Left renal pelvis (tissue), 4 donors: ENCODE measurements around the gene GAMT. TPM values are rescaled to one million over a fixed set of nuclear protein-coding genes. Genes with fewer than 3 reads are reported as not detected.

Source experiments
- DNase-seq, 4 donors: peaks; one replicate each; pipeline ENCODE4 v3.0.0-alpha.2; 2013; ENCODE audit warnings: low read depth in 4 of 4, low spot score in 3 of 4
- polyA plus RNA-seq, 4 donors: library from polyadenylated mRNA; unstranded; fragments of 120-200 nt; gene quantifications; one replicate each; pipeline ENCODE4 v1.2.1, GENCODE V29; 2013; ENCODE audit not compliant: insufficient read length in 4 of 4

Gene GAMT
- polyA plus RNA-seq, 4 donors: 24.2 to 37.3 (median 30.3) TPM

DNA sequence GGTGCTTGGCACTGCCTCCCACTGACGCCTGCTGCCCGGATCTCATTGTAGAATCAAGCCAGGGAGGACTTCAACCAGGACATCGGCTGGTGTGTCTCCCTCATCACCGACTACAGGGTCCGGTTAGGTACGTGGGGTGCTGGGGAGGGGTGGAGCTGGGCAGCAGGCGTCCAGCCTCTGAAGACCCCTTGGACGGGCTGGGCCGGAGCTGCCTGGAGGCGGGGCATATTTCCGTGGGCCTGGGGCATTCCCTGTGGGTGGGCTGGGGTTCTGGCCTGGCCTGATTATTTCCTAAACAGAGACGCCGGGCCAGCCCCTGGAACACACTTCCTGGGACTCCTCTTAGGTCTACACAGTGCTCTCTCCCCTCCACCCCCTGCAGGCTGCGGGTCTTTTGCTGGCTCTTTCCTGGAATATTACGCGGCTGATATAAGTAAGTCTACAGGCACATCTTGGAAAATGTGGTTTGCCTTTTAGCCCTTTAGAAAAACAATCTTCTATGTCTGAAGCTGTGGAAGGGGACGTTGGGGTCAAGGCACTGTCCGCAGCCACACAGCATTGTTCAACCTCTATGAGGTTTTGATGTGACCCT is 32.0 kb downstream of the GAMT start:
- DNase-seq: no peak

DNA sequence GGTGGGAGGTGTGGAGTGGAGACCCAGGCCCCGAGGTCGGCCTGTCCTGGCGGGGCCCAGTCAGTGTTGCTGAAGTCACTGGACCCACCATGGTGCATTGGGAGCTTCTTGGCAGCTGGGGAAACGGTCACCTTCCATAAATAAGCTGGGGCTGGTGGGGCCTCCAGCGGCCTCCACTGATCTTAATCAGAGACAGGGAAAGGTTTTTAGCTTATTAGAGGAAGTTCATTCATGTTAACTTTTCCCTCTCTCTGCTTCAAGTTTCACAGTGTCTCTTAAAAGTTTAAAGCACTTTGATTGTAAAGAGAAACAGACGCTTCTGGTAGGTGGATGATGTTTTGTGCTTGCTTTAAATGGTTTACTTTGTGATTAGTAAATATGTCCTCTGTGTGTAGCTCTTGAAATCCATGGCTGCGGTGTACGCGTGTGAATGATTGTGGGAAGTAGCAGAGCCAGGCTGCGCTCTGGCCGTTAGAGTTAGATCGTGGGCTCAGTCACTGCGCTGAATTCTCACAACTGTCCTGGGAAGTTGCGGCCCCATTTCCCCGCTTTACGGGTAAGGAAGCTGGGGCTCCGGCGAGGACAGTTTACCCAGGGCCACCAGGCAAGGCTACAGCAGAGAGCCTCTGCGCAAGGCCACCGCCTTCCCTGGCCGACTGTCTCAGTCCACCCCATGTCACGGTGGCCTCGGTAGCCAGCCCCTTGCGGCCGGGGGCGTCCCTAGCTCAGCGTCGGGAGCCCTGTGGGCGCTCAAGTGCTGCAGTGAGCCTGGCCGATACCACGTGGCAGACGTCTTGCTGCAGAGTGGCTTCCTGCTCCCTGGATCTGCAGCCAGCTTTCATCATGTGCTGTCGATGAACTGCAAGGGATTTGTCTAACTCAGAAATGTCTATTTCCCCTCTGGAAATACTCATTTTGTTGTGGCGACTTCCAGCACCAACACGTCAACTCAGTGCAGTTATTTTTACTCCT is 34.2 kb downstream of the GAMT start:
- DNase-seq: no peak

DNA sequence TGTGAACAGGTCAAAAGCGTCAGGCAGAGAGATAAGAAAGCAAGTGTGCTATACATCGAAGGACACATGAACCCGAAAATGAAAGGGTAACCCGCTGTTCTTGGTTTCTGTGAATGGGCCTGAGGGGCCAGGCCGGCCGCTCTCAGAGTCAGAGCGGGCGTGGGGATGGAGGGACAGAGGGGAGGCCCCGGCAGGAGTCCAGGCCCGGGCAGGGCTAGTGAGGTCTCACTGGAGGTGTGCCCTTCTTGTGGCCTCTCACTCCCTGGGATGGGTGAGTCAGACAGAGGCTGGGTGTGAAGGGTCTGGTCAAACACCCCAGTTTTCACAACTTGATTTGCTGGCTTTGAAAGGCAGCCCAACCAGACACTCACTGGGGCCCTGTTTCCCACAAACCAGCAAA is 35.0 kb downstream of the GAMT start:
- no peak for DNase-seq

DNA sequence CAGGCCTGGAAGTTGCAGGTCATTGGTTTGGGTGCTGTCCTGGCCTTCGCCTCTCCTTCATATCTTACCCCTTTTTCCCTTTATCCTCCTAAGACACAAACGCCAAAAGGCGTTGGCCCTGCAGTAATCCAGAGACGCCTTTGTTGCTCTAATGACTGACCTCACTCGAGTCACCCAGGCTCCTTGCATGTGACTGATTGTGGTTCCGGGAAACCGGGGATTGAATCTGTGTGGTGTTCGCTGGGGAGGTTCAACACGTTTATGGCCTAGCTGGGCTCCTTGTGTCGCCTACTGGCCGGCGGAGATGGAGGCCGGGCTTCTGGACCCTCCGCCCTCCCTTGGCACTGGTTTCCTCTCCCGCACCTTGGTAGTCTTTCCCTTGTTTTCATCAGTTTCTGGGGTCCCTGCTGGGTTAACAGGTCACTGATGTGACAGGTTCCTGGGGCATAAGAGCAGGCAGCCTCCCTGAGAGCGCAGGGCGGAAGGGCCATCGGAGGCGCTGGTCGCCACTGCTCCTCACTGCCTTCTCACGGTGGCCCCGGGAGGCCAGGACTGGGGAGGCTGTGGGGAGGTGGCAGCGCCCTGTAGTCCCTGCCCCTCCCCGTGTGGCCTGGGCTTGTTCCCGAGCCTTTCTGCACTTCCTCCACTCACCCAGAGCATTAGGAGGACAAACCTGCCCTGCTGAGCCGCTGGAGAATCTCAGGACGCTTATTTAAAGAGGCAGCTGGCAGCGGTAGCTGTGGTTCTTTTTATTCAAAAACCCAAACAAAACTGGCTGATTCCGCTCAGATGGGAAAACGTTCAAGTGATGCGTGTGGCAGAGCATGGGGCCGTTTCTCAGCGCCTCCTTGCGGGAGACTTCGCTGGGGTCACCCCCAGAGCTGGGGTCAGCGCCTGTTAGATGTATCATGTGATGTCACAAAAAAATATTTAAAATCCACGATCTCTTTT is 35.7 kb downstream of the GAMT start:
- no peak for DNase-seq

DNA sequence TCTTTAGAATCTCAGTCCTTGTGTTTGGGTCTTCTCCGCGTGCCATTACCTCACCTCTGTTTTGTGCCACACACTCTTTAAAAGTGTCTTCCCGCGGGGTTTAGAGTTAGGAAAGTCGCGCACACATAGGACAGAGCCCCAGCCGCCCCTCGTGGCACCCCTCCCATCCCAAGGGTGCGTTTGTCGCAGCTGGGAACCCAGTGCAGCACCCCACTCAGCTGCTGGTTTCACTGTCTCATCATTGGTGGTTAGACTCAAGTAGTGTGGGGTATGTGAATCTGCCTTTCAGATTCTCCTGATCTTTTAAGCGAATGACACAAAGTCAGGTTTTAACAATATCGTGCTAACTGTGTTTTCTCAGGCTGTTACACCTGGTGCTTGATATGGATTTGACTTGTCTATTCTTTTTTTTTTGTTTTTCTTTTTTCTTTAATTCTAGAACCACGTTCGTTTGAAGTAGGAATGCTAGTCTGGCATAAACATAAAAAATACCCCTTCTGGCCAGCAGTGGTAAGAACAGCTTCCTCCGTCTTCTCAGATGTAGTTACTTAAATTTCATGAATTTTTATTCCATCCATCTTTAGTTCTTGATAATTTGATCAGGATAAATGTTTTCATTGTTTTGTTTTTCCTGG is 37.2 kb downstream of the GAMT start:
- no peak for DNase-seq

DNA sequence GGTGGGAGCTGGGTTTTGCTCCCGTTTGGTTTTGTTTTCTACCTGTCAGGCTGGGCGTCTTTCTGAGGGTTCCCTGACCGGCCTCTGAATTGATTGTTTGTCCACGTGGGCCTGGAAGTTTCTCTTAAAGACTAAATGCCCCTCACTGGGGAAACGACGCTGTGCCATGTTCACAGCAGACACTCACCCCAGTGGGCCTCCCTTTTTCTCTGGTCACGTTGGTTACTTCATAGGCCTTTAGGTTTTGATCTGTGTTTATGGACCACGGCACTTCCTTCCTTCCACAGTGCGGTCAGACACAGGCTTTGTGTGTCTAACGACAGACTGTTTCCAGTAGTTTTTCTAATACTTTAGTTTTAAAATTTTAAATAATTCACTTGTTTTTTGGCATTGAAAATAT is 37.7 kb downstream of the GAMT start:
- DNase-seq: no peak

DNA sequence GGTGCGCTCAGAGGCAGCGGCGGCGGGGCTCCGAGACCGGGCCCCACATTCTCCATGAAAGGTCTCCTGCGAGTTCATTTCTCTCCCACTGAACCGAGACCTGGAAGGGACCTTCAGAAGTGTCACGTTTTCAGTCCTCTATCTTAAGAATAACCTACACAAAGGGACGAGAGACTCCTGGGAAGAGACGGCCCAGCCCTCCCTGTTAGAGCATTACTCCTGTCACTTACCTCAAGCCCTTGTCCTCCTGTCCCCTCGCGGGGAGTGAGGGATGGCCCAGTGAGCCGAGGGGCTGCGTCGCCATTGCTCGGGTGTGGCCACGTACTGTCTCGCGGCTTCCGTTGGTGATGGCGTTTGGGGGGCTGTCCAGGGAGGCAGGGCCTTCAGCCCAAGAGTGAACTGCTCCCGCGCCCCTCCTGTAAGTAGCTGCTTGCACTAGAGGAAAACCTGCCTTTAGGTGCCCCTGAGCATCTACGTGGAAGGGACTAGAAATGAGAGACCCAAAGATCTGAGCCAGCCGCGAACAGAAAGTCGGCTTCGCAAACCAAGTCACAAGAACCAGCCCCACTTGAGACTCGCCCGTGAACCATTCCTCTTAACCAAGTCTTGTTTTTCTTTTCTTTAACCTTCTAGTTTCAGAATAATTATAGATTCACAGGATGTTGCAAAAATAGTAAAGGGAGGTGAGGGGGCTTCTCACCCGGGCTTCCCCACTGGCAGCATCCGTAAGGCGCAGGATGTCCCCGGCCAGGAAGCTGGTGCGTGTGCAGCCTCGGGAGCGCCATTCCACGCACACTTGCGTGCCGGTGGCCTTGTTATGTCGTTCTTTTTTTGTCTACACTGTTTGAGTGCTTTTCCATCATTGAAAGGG is 38.7 kb downstream of the GAMT start:
- DNase-seq: no peak

DNA sequence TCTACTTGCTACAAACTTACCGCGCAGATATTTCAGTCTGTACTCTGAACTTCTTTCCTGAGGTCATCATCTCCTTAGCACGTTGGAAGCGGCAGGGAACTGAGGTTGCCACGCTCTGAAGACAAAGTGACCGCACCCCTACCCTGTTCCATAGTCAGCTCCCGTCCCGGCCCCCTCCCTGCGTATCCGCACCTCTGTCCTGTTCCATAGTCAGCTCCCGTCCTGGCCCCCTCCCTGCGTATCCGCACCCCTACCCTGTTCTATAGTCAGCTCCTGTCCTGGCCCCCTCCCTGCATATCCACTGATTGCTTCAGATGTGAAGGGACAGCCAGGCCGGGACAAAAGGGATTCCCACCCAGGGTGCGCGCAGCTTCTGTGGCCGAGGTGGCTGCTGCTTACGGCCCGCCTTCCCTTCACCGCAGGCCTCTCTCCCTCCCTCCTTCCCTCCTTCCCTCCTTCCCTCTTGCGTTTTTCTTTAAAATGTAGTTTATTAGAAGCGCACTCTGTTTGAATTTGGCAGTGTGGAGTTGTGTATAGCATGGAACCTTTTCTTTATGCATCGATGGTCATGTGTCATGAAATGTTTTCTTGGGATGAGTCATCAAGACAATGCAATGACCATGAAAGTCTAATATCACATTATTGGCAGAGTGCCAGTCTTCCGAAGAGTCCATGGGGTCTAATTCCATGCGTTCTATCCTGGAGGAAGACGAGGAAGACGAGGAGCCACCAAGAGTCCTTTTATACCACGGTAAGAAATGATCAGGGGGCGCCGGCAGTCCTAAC is 39.5 kb downstream of the GAMT start:
- DNase-seq: no peak

DNA sequence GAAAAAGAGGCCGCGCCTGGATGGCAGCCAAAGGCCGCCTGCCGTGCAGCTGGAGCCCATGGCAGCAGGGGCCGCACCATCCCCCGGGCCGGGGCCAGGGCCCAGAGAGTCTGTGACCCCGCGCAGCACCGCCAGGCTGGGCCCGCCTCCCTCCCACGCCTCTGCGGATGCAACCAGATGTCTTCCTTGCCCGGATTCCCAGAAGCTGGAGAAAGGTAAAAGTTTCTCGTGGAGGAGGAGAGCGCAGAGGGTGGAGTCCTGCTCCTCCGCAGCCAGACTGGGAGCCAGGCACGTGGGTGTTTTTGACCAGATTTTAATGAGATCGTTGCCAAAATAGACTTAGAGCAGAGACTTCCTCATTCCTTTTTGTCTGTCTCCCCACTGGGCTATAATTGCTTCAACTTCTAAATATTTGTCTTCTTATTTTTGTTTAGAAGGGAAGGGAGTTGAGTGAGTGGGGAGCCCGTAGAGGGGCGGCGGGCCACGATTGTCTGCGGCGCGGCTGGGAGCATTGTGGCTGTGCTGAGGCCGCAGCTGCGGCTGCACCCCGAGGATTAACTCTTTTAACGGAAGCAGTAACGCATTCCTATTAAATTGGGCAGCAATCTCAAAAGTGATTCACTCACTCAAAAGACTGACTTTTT is 40.4 kb downstream of the GAMT start:
- peak in 2 of 4 donors; percentile 36 to 39 for DNase-seq

DNA sequence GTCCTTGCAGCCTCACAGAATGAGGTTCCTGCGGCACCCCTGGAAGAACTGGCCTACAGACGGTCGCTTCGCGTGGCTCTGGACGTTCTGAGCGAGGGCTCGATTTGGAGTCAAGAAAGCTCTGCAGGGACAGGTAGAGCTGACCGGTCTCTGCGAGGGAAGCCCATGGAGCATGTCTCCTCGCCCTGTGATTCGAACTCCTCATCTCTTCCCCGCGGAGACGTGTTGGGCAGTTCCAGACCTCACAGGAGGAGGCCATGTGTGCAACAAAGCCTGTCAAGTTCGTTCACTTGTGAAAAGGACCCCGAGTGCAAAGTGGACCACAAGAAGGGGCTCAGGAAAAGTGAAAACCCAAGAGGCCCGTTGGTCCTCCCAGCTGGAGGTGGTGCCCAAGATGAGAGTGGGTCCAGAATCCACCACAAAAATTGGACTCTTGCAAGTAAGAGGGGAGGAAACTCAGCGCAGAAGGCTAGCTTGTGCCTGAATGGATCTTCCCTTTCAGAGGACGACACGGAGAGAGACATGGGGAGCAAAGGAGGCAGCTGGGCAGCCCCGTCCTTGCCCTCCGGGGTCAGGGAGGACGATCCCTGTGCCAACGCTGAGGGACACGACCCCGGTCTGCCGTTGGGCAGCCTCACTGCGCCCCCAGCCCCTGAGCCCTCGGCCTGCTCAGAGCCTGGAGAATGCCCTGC is 41.1 kb downstream of the GAMT start:
- DNase-seq: no peak

DNA sequence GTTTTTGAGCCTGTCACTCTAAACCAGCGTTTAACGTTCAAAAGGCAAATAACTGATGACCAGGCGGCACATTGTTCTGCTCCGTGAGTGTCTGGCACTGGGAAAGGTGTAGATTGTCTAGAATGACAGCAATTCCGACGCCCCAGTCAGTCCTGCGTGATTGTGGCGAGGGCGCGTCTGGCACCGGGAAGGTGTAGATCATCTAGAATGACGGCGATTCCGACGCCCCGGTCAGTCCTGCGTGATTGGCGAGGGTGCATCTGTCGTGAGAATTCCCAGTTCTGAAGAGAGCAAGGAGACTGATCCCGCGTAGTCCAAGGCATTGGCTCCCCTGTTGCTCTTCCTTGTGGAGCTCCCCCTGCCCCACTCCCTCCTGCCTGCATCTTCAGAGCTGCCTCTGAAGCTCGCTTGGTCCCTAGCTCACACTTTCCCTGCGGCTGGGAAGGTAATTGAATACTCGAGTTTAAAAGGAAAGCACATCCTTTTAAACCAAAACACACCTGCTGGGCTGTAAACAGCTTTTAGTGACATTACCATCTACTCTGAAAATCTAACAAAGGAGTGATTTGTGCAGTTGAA is 43.7 kb downstream of the GAMT start:
- DNase-seq: no peak

DNA sequence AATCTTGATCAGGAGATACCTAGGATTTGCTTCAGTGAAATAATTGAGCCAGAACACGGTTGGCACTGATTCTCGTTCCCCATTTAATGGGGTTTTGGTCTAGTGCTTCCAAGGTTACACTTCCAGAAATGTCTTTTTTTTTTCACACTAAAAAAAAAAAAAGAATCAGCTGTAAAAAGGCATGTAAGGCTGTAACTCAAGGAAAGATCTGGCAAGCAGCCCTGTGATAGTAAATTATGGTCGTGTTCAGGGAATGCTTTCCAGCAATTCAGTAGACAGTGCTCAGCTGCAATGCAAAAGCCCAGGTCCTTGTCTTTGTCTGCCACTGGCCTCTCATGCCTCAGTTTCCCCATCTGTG is 44.9 kb downstream of the GAMT start:
- peak in 3 of 4 donors; percentile 64 to 74 (median 66) for DNase-seq

DNA sequence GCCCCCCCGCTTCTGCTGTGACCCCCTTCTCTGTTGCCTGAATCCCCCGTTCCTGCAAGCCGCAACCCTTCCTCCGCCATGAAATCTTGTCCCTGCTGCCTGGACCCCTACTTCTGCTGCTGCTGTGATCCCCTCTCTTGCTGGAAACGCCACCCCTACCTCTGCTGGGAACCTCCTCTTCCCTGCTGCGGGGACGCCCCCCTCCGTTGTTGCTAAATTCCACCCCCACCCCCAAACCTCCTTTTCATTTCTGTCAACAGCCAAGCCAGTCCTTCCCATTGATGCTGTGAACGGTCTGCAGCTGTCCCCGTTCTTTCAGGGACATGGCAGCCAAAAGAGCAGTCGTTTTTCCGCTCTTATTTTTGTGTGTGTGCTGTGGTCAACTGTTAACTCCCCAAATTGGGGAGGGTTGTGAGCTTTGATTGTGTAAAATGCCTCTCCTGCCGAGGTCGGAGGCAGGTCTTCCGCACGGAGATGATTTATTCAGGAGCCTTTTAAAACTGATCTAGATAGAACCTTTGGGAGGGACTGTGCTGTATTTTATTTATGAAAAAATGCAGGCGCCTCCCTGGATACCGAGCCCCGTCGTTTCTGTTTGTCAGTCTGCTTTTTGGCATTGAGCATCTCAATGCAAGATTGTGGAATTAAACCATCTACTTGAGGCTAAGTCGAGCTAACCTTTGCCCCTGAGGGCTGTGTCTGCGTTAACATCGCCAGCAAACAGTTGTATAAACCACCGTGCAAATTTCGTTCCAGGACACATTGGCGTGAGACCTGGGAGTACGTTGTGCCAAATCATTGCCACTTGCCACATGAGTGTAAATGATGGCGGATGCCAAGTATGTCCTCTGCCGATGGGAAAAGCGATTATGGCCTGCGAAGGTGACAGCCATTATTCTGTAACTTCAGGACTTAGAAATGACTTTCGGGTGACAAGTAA is 45.5 kb downstream of the GAMT start:
- DNase-seq: no peak

DNA sequence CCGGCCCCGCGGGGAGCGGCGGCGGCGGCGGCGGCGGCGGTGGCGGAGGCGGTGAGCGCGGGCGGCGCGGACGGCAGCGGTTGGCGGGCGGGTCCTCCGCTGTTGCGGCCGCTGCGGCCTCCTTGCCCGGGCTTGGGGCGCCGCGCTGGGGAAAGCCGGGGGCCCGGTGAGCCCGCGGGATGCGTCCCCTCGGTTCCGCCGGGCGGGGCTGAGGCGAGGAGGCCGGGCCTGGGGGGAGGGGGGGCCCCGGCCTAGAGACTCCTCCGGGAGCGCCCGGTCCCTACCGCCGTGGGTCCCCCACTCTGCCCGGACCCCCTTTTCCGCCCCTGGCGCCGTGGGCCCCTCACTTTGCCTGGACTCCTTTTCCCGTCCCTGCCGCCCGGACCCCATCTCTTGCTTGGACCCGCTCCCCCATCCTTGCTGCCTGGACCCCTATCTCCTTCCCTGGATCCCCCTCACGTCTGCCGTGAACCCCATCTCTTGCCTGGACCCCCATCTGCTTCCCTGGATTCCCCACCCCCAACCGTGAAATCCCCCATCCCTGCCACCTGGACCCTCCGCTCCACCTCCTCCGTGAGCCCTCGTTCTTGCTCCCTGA is 46.3 kb downstream of the GAMT start:
- DNase-seq: no peak

DNA sequence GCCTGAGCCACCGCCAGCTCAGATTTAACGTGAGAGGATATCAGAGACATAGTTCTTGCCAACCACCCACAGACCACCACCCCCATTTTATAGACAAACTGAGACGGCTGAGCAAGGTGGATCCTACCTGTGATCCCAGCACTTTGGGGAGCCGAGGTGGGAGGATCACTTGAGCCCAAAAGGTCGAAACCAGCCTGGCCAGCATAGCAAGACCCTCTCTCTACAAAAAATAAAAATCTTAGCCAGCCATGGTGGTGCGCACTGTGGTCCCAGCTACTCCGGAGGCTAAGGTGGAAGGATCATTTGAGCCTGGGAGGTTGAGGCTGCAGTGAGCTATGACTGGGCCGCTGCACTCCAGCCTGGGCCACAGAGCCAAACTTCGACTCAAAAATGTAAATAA is 48.2 kb downstream of the GAMT start:
- no peak for DNase-seq

DNA sequence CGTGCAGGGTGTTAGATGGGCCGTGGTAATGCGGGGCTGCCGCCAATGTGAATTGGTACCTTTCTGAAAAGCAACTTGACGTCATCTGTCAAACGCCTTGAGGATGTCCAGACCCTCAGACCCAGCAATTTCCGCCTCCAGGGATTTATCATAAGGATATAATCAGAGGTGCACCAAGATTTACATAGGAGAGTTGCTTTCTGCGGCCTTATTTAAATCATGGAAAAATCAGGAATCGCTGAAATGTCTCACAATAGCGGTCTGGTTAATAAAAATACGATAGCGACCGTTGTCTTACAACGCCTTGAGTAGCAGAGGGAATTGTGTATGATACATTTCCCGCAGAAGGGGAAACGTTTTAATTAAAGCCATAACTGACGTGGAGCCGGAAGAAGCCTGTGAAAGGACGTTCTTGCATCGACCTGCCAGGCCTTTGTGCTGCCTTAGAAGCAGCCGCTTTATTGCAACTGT is 49.9 kb downstream of the GAMT start:
- DNase-seq: no peak
